Body of pancreas (tissue), 4 donors: ENCODE results near the gene PLEKHA8. TPM values are rescaled to one million over a fixed set of nuclear protein-coding genes. Genes with fewer than 3 reads are reported as not detected.

Experiments used
- ATAC-seq: fragments of 150-250 bp; one replicate; pipeline ENCODE4 v1.9.1; 2016
- DNase-seq, 4 donors: peaks; one replicate each; pipeline ENCODE4 v3.0.0-alpha.2; 2019
- H3K27ac ChIP-seq, 4 donors: fragments of 200-600 bp; sonication (generic); 1 replicate in 3 of 4; 2 replicates in 1 of 4; pipeline versions ENCODE4 v1.5.1 to v1.6.1; 2016 to 2019; ENCODE audit warnings: mild to moderate bottlenecking in 1 of 4, mixed read lengths in 1 of 4, moderate library complexity in 1 of 4
- H3K27me3 ChIP-seq, 2 donors: fragments of 200-600 bp; sonication (generic); one replicate each; pipeline ENCODE4 v1.6.0; 2016; ENCODE audit warnings: mild to moderate bottlenecking in 1 of 2
- H3K36me3 ChIP-seq, 2 donors: fragments of 200-600 bp; sonication (generic); replicated peaks in 1 of 2; 2 replicates each; pipeline ENCODE4 v1.5.1; 2016; ENCODE audit warnings: low read depth in 2 of 2; ENCODE audit not compliant: insufficient read depth in 1 of 2
- H3K4me1 ChIP-seq: fragments of 200-600 bp; sonication (generic); one replicate; pipeline ENCODE4 v1.6.0; 2016
- H3K4me3 ChIP-seq, 2 donors: fragments of 200-600 bp; sonication (generic); 1 replicate in 1 of 2; 2 replicates in 1 of 2; pipeline ENCODE4 v1.5.1; 2016 to 2019
- H3K9me3 ChIP-seq, 3 donors: fragments of 200-600 bp; sonication (generic); 1 replicate in 2 of 3; 2 replicates in 1 of 3; pipeline ENCODE4 v1.5.1; 2016
- CTCF ChIP-seq, 7 experiments: fragments of 450-650 bp in 4 of 7; fragments of 200-600 bp in 3 of 7; sonication (generic) in 3 of 7; IDR thresholded peaks; one replicate each; pipeline ENCODE4 v1.5.1; 2016 to 2019; ENCODE audit warnings: antibody characterized with exemption in 7 of 7
- POLR2A ChIP-seq, 3 donors: fragments of 450-650 bp; IDR thresholded peaks; one replicate each; pipeline ENCODE4 v1.6.1; 2016; ENCODE audit warnings: antibody characterized with exemption in 3 of 3, mild to moderate bottlenecking in 2 of 3
- WGBS, 2 donors: methylation state at CpG; one replicate each; pipeline ENCODE4 v1.1.5; 2017; 5-methylcytosine and 5-hydroxymethylcytosine counted together
- intact Hi-C: fragments of 100-400 bp; cut with DNase I; formaldehyde crosslinking; loops from one replicate; pipeline ENCODE4 v1.15.1; 2023
- total RNA-seq, 2 donors: library from RNA; depleted of rRNA; stranded (reverse); fragments of >200 nt; gene quantifications; one replicate each; pipeline ENCODE4 v1.1.0, GENCODE V29; 2016

PLEKHA8 gene
- total RNA-seq, 2 donors from 2014 or later, result 6.7 to 8.2 TPM

GRCh38 chr7:30166841-30167235 lies 138.6 kb downstream of the PLEKHA8 start:
- H3K27me3 ChIP-seq, result no peaks in the 10 kb centered on the region
- no peak for TF ChIP-seq POLR2A (IDR thresholded peaks at IDR 0.05)
- TF ChIP-seq CTCF (IDR thresholded peaks at IDR 0.05), result no peak
- intact Hi-C loops, result loop anchor here (10.0 kb wide), 1 partner anchor 238 kb away; no protein-coding TSS in a partner anchor
- no peaks in the 10 kb centered on the region for H3K36me3 ChIP-seq
- H3K9me3 ChIP-seq, result no peaks in the 10 kb centered on the region
- no peak overlapping the region for H3K27ac ChIP-seq
- H3K4me3 ChIP-seq, result no peak overlapping the region
- H3K4me1 ChIP-seq, result peaks cover 18% of the 10 kb centered on the region
- 89 to 90% methylated on average over 5 of the region's 5 CpGs for WGBS, 2 donors
- ATAC-seq (no peak), DNase-seq (no peak)

- H3K27ac ChIP-seq, result no peak overlapping the region
These were observed 139.7 kb downstream of the PLEKHA8 start for GRCh38 chr7:30167901-30168300.

GRCh38 chr7:30168835-30169573 lies 140.8 kb downstream of the PLEKHA8 start:
- Histone ChIP-seq H3K9me3 (no peaks in the 10 kb centered on the region), H3K36me3 (no peaks in the 10 kb centered on the region), H3K4me3 (no peak overlapping the region), H3K27ac (no peak overlapping the region), H3K4me1 (peaks cover 39% of the 10 kb centered on the region), H3K27me3 (no peaks in the 10 kb centered on the region)
- ATAC-seq, result no peak
- DNase-seq, result no peak
- TF ChIP-seq POLR2A (IDR thresholded peaks at IDR 0.05) (no peak), CTCF (IDR thresholded peaks at IDR 0.05) (no peak)
- intact Hi-C loops, result loop anchor here (10.0 kb wide), 1 partner anchor 236 kb away; no protein-coding TSS in a partner anchor
- WGBS, 2 donors, result 84 to 87% methylated on average over 16 of the region's 16 CpGs

More at GRCh38 chr7:30167901-30168300, 139.7 kb downstream of the PLEKHA8 start:
- no peaks in the 10 kb centered on the region for H3K36me3 ChIP-seq
- H3K4me1 ChIP-seq, result peaks cover 28% of the 10 kb centered on the region
- intact Hi-C loops, result loop anchor here (10.0 kb wide), 1 partner anchor 237 kb away; no protein-coding TSS in a partner anchor
- no peaks in the 10 kb centered on the region for H3K9me3 ChIP-seq
- no peaks in the 10 kb centered on the region for H3K27me3 ChIP-seq
- 82 to 94% methylated on average over 5 to 6 of the region's 6 CpGs for WGBS, 2 donors
- no peak for DNase-seq
- TF ChIP-seq CTCF (IDR thresholded peaks at IDR 0.05), result no peak
- TF ChIP-seq POLR2A (IDR thresholded peaks at IDR 0.05), result no peak
- H3K4me3 ChIP-seq, result no peak overlapping the region
- no peak for ATAC-seq

- TF ChIP-seq CTCF (IDR thresholded peaks at IDR 0.05) (no peak), POLR2A (IDR thresholded peaks at IDR 0.05) (no peak)
- Histone ChIP-seq H3K36me3 (no peaks in the 10 kb centered on the region), H3K27ac (no peak overlapping the region), H3K9me3 (no peaks in the 10 kb centered on the region), H3K4me1 (peaks cover 43% of the 10 kb centered on the region), H3K4me3 (no peak overlapping the region), H3K27me3 (no peaks in the 10 kb centered on the region)
- intact Hi-C loops, result loop anchor here (10.0 kb wide), 1 partner anchor 235 kb away; no protein-coding TSS in a partner anchor
- no peak for ATAC-seq
- DNase-seq, result no peak
- WGBS, 2 donors, result 90 to 92% methylated on average over 2 of the region's 2 CpGs
These were observed 141.4 kb downstream of the PLEKHA8 start for GRCh38 chr7:30169579-30169978.
